CD4-positive, alpha-beta memory T cell (primary cell): ENCODE data around the gene COMMD9. TPM values are rescaled to one million over a fixed set of nuclear protein-coding genes. Genes with fewer than 3 reads are reported as not detected.

Experiments used
- CTCF ChIA-PET: fragments of 350-600 bp; sonication (Branson Sonifier 250); formaldehyde crosslinking; loops from one replicate; lab custom pipeline; 2021; ENCODE audit warnings: inconsistent platforms; ENCODE audit not compliant: partially characterized antibody; lab: Charles Lee
- POLR2A ChIA-PET: fragments of 350-600 bp; sonication (Branson Sonifier 250); formaldehyde crosslinking; loops from one replicate; lab custom pipeline; 2021; ENCODE audit not compliant: partially characterized antibody; lab: Charles Lee
- DNase-seq, 5 donors: peaks; one replicate each; pipeline versions ENCODE4 v3.0.0 to v3.0.0-alpha.2; 2020 to 2022; ENCODE audit warnings: mixed read lengths in 1 of 5
- H3K27ac ChIP-seq: one replicate; pipeline ENCODE4 v1.7.0; 2013; ENCODE audit warnings: low read depth, low read length
- H3K27me3 ChIP-seq: 2 replicates; pipeline ENCODE4 v1.7.0; 2013; ENCODE audit warnings: mild to moderate bottlenecking, low read length, moderate library complexity; ENCODE audit not compliant: insufficient read depth
- H3K36me3 ChIP-seq: 2 replicates; pipeline ENCODE4 v1.7.0; 2013; ENCODE audit warnings: mild to moderate bottlenecking, low read length, moderate library complexity; ENCODE audit not compliant: insufficient read depth
- H3K4me1 ChIP-seq: 2 replicates; pipeline ENCODE4 v1.7.0; 2013; ENCODE audit warnings: mild to moderate bottlenecking, low read length, moderate library complexity; ENCODE audit not compliant: insufficient read depth
- H3K4me3 ChIP-seq, 2 donors: one replicate each; pipeline ENCODE4 v1.7.0; 2013; ENCODE audit warnings: low read length in 2 of 2, mild to moderate bottlenecking in 1 of 2
- H3K9me3 ChIP-seq, 2 donors: one replicate each; pipeline ENCODE4 v1.7.0; 2013; ENCODE audit warnings: low read length in 2 of 2, control low read depth in 1 of 2; ENCODE audit not compliant: control insufficient read depth in 1 of 2
- H3K27ac Mint-ChIP-seq, 7 donors: one replicate each; pipeline ENCODE4 v1.8.0; 2020 to 2021; ENCODE audit warnings: mixed read lengths in 7 of 7, mild to moderate bottlenecking in 6 of 7, inconsistent platforms in 3 of 7, moderate library complexity in 3 of 7
- H3K27me3 Mint-ChIP-seq, 2 donors: one replicate each; pipeline ENCODE4 v1.8.0; 2020 to 2021; ENCODE audit warnings: mixed read lengths in 2 of 2
- H3K36me3 Mint-ChIP-seq, 2 donors: one replicate each; pipeline ENCODE4 v1.8.0; 2020 to 2021; ENCODE audit warnings: mixed read lengths in 2 of 2, inconsistent platforms in 1 of 2, mild to moderate bottlenecking in 1 of 2
- H3K4me1 Mint-ChIP-seq, 4 donors: one replicate each; pipeline ENCODE4 v1.8.0; 2020 to 2021; ENCODE audit warnings: mixed read lengths in 4 of 4, mild to moderate bottlenecking in 1 of 4
- H3K4me3 Mint-ChIP-seq, 8 donors: one replicate each; pipeline ENCODE4 v1.8.0; 2020 to 2021; ENCODE audit warnings: mixed read lengths in 8 of 8, mild to moderate bottlenecking in 7 of 8, moderate library complexity in 6 of 8, inconsistent platforms in 3 of 8
- H3K9me3 Mint-ChIP-seq, 8 donors: one replicate each; pipeline ENCODE4 v1.8.0; 2020 to 2021; ENCODE audit warnings: mixed read lengths in 8 of 8, mild to moderate bottlenecking in 5 of 8, inconsistent platforms in 3 of 8, moderate library complexity in 1 of 8
- intact Hi-C: fragments of 100-400 bp; cut with micrococcal nuclease; formaldehyde crosslinking; loops from one replicate; pipeline ENCODE4 v1.15.1; 2023
- polyA plus RNA-seq, 2 donors: library from polyadenylated mRNA; unstranded; fragments of 300-500 nt; fragmentation: Illumina TruSeq; gene quantifications; one replicate each; pipeline ENCODE4 v1.2.3, GENCODE V29; 2021
- total RNA-seq, 2 experiments: library from RNA; stranded (reverse); gene quantifications; one replicate each; pipeline ENCODE4 v1.2.3, GENCODE V29; 2021

Gene COMMD9
- total and polyA plus RNA-seq, 4 experiments from 2014 or later, result 33.9 to 91.7 (median 54.4) TPM

- H3K9me3 Mint-ChIP-seq, result peaks cover 0 to 13% (median 0%) of the 10 kb centered on the region in 8 donors
- DNase-seq, result no peak
- peaks cover 16 to 37% (median 22%) of the 10 kb centered on the region in 4 donors for H3K4me1 Mint-ChIP-seq
- ChIA-PET POLR2A (no interaction called here), CTCF (interaction anchor here (0.7 to 3.2 kb wide), 5 partner anchors 10 to 214 kb away, joined by 3 to 15 read pairs (median 4); no protein-coding TSS in a partner anchor)
- H3K27me3 Mint-ChIP-seq, result no peaks in the 10 kb centered on the region
- no peak overlapping the region for H3K4me3 Mint-ChIP-seq
- H3K36me3 Mint-ChIP-seq, result peaks cover 46 to 58% of the 10 kb centered on the region in 2 donors
- no peaks in the 10 kb centered on the region for H3K27me3 ChIP-seq
- intact Hi-C loops, result no loop called here
- H3K4me1 ChIP-seq, result no peaks in the 10 kb centered on the region
- H3K9me3 ChIP-seq, result no peaks in the 10 kb centered on the region
- peaks cover 25% of the 10 kb centered on the region for H3K36me3 ChIP-seq
- H3K27ac Mint-ChIP-seq, result no peak overlapping the region
- no peak overlapping the region for H3K27ac ChIP-seq
- no peak overlapping the region for H3K4me3 ChIP-seq
Measured at GRCh38 chr11:36280531-36280930, 8.7 kb downstream of the COMMD9 start.

- POLR2A ChIA-PET, result no interaction called here
- peaks cover 37% of the 10 kb centered on the region for H3K36me3 ChIP-seq
- DNase-seq, result no peak
Measured at GRCh38 chr11:36278531-36279282, 10.5 kb downstream of the COMMD9 start.

GRCh38 chr11:36274414-36274813, 14.8 kb downstream of the COMMD9 start:
- Histone ChIP-seq H3K36me3 (peaks cover 52% of the 10 kb centered on the region), H3K27me3 (no peaks in the 10 kb centered on the region), H3K9me3 (no peaks in the 10 kb centered on the region), H3K4me3 (no peak overlapping the region), H3K27ac (no peak overlapping the region), H3K4me1 (no peaks in the 10 kb centered on the region)
- Mint-ChIP-seq H3K4me3 (no peak overlapping the region), H3K4me1 (no peaks in the 10 kb centered on the region), H3K36me3 (peaks cover 76 to 81% of the 10 kb centered on the region in 2 donors), H3K9me3 (peaks cover 0 to 20% (median 2%) of the 10 kb centered on the region in 8 donors), H3K27ac (no peak overlapping the region), H3K27me3 (no peaks in the 10 kb centered on the region)
- POLR2A ChIA-PET, result no interaction called here
- CTCF ChIA-PET, result interaction anchor here (0.7 to 3.5 kb wide), 4 partner anchors 10 to 15 kb away, joined by 3 to 24 read pairs (median 7); partner anchors contain the start of gene COMMD9
- no peak for DNase-seq
- intact Hi-C loops, result no loop called here

More at GRCh38 chr11:36278531-36279282, 10.5 kb downstream of the COMMD9 start:
- H3K27me3 Mint-ChIP-seq, result no peaks in the 10 kb centered on the region
- H3K4me3 ChIP-seq, result no peak overlapping the region
- intact Hi-C loops, result no loop called here
- H3K27ac ChIP-seq, result no peak overlapping the region
- CTCF ChIA-PET, result interaction anchor here (2.3 to 3.2 kb wide), 2 partner anchors 12 to 13 kb away, joined by 7 to 15 read pairs; no protein-coding TSS in a partner anchor
- H3K4me3 Mint-ChIP-seq, result no peak overlapping the region
- H3K4me1 Mint-ChIP-seq, result peaks cover 5 to 19% (median 8%) of the 10 kb centered on the region in 4 donors
- H3K27ac Mint-ChIP-seq, result peak overlapping the region in 1 of 7 donors; percentile 57
- peaks cover 0 to 13% (median under 1%) of the 10 kb centered on the region in 8 donors for H3K9me3 Mint-ChIP-seq
- H3K9me3 ChIP-seq, result no peaks in the 10 kb centered on the region
- peaks cover 64 to 70% of the 10 kb centered on the region in 2 donors for H3K36me3 Mint-ChIP-seq
- H3K4me1 ChIP-seq, result no peaks in the 10 kb centered on the region
- H3K27me3 ChIP-seq, result no peaks in the 10 kb centered on the region

- no peaks in the 10 kb centered on the region for H3K9me3 ChIP-seq
- ChIA-PET POLR2A (no interaction called here), CTCF (interaction anchor here (1.2 to 3.5 kb wide), 3 partner anchors 8 to 80 kb away, joined by 3 to 24 read pairs (median 10); partner anchors contain the start of gene COMMD9)
- H3K27me3 Mint-ChIP-seq, result no peaks in the 10 kb centered on the region
- H3K36me3 ChIP-seq, result peaks cover 41% of the 10 kb centered on the region
- intact Hi-C loops, result no loop called here
- no peaks in the 10 kb centered on the region for H3K4me1 Mint-ChIP-seq
- H3K27me3 ChIP-seq, result no peaks in the 10 kb centered on the region
- H3K27ac Mint-ChIP-seq, result no peak overlapping the region
- H3K4me1 ChIP-seq, result no peaks in the 10 kb centered on the region
- peaks cover 70 to 75% of the 10 kb centered on the region in 2 donors for H3K36me3 Mint-ChIP-seq
- H3K4me3 Mint-ChIP-seq, result no peak overlapping the region
- H3K27ac ChIP-seq, result no peak overlapping the region
- DNase-seq, result no peak
- no peak overlapping the region for H3K4me3 ChIP-seq
- H3K9me3 Mint-ChIP-seq, result peaks cover 0 to 20% (median 2%) of the 10 kb centered on the region in 8 donors
Measured at GRCh38 chr11:36273110-36273509, 16.1 kb downstream of the COMMD9 start.

GRCh38 chr11:36271794-36272407, 17.3 kb downstream of the COMMD9 start:
- H3K4me3 ChIP-seq, result no peak overlapping the region
- no peak overlapping the region for H3K27ac Mint-ChIP-seq
- CTCF ChIA-PET, result interaction anchor here (2.7 to 3.5 kb wide), 2 partner anchors 7 to 18 kb away, joined by 10 to 24 read pairs; partner anchors contain the start of gene COMMD9
- H3K36me3 Mint-ChIP-seq, result peaks cover 61 to 64% of the 10 kb centered on the region in 2 donors
- H3K4me1 ChIP-seq, result no peaks in the 10 kb centered on the region
- H3K4me1 Mint-ChIP-seq, result no peaks in the 10 kb centered on the region
- intact Hi-C loops, result no loop called here
- no peak for DNase-seq
- peaks cover 0 to 20% (median 2%) of the 10 kb centered on the region in 8 donors for H3K9me3 Mint-ChIP-seq
- H3K36me3 ChIP-seq, result peaks cover 41% of the 10 kb centered on the region
- H3K27me3 ChIP-seq, result no peaks in the 10 kb centered on the region
- H3K4me3 Mint-ChIP-seq, result no peak overlapping the region
- POLR2A ChIA-PET, result no interaction called here
- H3K9me3 ChIP-seq, result no peaks in the 10 kb centered on the region
- H3K27me3 Mint-ChIP-seq, result no peaks in the 10 kb centered on the region
- no peak overlapping the region for H3K27ac ChIP-seq

- Histone ChIP-seq H3K27ac (no peak overlapping the region), H3K4me1 (no peaks in the 10 kb centered on the region), H3K36me3 (peaks cover 31% of the 10 kb centered on the region), H3K4me3 (no peak overlapping the region), H3K27me3 (no peaks in the 10 kb centered on the region), H3K9me3 (no peaks in the 10 kb centered on the region)
- DNase-seq, result no peak
- Mint-ChIP-seq H3K27ac (peak overlapping the region in 1 of 7 donors; percentile 37), H3K36me3 (peaks cover 55 to 56% of the 10 kb centered on the region in 2 donors), H3K9me3 (peaks cover 0 to 20% (median 2%) of the 10 kb centered on the region in 8 donors), H3K27me3 (no peaks in the 10 kb centered on the region), H3K4me1 (peaks cover 0 to 3% (median 0%) of the 10 kb centered on the region in 4 donors), H3K4me3 (no peak overlapping the region)
- CTCF ChIA-PET, result interaction anchor here (1.2 to 7.1 kb wide), 3 partner anchors 222 to 656 kb away, joined by 3 to 61 read pairs (median 8); no protein-coding TSS in a partner anchor
- POLR2A ChIA-PET, result no interaction called here
- intact Hi-C loops, result no loop called here
Measured at GRCh38 chr11:36270701-36271100, 18.5 kb downstream of the COMMD9 start.
